ENCODE data around the gene GRK5.

- TF ChIP-seq, protein P1, sequence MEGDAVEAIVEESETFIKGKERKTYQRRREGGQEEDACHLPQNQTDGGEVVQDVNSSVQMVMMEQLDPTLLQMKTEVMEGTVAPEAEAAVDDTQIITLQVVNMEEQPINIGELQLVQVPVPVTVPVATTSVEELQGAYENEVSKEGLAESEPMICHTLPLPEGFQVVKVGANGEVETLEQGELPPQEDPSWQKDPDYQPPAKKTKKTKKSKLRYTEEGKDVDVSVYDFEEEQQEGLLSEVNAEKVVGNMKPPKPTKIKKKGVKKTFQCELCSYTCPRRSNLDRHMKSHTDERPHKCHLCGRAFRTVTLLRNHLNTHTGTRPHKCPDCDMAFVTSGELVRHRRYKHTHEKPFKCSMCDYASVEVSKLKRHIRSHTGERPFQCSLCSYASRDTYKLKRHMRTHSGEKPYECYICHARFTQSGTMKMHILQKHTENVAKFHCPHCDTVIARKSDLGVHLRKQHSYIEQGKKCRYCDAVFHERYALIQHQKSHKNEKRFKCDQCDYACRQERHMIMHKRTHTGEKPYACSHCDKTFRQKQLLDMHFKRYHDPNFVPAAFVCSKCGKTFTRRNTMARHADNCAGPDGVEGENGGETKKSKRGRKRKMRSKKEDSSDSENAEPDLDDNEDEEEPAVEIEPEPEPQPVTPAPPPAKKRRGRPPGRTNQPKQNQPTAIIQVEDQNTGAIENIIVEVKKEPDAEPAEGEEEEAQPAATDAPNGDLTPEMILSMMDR (IDR thresholded peaks at IDR 0.05): no peak
- TF ChIP-seq POLR2A (IDR thresholded peaks at IDR 0.05) (no peak), EP300 (IDR thresholded peaks at IDR 0.05) (no peak)
Measured at GRCh38 chr10:119394657-119395279, 187.4 kb downstream of the GRK5 start.
